DND-41 (cell line): ENCODE data around the gene GLCE.
A peak's percentile ranks its signal among the peaks of the same experiment; 100 is the strongest.

Source experiments
- ATAC-seq: fragments of 200-7000 bp; cut with Tn5 transposase; 3 replicates; pipeline ENCODE4 v1.9.1; 2021; ENCODE audit warnings: low read depth; ENCODE audit not compliant: insufficient read depth
- DNase-seq: peaks from one replicate; pipeline ENCODE4 v3.0.0-alpha.2; 2020
- H2AFZ ChIP-seq: 2 replicates; pipeline ENCODE4 v1.6.0; 2012; ENCODE audit warnings: low read depth, low read length
- H3K27ac ChIP-seq: 2 replicates; pipeline ENCODE4 v1.5.1; 2012; ENCODE audit warnings: low read length, inconsistent platforms
- H3K27me3 ChIP-seq: fragments of 200-600 bp; sonication (generic); 2 replicates; pipeline ENCODE4 v1.6.0; 2012; ENCODE audit warnings: low read length, mild to moderate bottlenecking, inconsistent platforms; ENCODE audit not compliant: insufficient read depth, poor library complexity
- H3K36me3 ChIP-seq: 2 replicates; pipeline ENCODE4 v1.5.1; 2012; ENCODE audit warnings: low read length, inconsistent platforms; ENCODE audit not compliant: insufficient read depth
- H3K4me1 ChIP-seq: 2 replicates; pipeline ENCODE4 v1.5.1; 2012; ENCODE audit warnings: mild to moderate bottlenecking, low read length; ENCODE audit not compliant: insufficient read depth
- H3K4me2 ChIP-seq: 2 replicates; pipeline ENCODE4 v1.6.0; 2012; ENCODE audit warnings: mild to moderate bottlenecking, moderate library complexity, low read length, inconsistent platforms; ENCODE audit not compliant: insufficient read depth
- H3K4me3 ChIP-seq, 2 experiments: fragments of 200-600 bp in 1 of 2; shearing (Covaris generic) in 1 of 2; 2 replicates each; pipeline ENCODE4 v1.5.1; 2012 to 2016; ENCODE audit warnings: inconsistent platforms in 2 of 2, low read length in 2 of 2, mild to moderate bottlenecking in 2 of 2, low read depth in 1 of 2, moderate library complexity in 1 of 2
- H3K79me2 ChIP-seq: 2 replicates; pipeline ENCODE4 v1.6.0; 2012; ENCODE audit warnings: low read length, inconsistent platforms; ENCODE audit not compliant: insufficient read depth
- H3K9ac ChIP-seq: 2 replicates; pipeline ENCODE4 v1.6.0; 2012; ENCODE audit warnings: low read depth, mild to moderate bottlenecking, inconsistent platforms, low read length, moderate library complexity
- H3K9me3 ChIP-seq: 2 replicates; pipeline ENCODE4 v1.5.1; 2012; ENCODE audit warnings: low read length, moderate library complexity, mild to moderate bottlenecking, inconsistent platforms; ENCODE audit not compliant: insufficient read depth, severe bottlenecking
- H4K20me1 ChIP-seq: 2 replicates; pipeline ENCODE4 v1.6.0; 2012; ENCODE audit warnings: low read length; ENCODE audit not compliant: insufficient read depth
- CTCF ChIP-seq: IDR thresholded peaks from 2 replicates; pipeline ENCODE4 v1.5.1; 2012; ENCODE audit warnings: borderline replicate concordance, low read length, moderate library complexity, mild to moderate bottlenecking; ENCODE audit not compliant: poor library complexity, severe bottlenecking; ENCODE audit errors: extremely low read depth
- EZH2 ChIP-seq: IDR thresholded peaks from 3 replicates; pipeline ENCODE4 v1.6.1; 2012; ENCODE audit warnings: borderline replicate concordance, low read depth, mild to moderate bottlenecking, moderate library complexity, low read length, inconsistent platforms; ENCODE audit not compliant: severe bottlenecking

GLCE gene

GRCh38 chr15:69303337-69304181, 143.1 kb downstream of the GLCE start:
- H3K4me3 ChIP-seq, result no peak overlapping the region
- no peaks in the 10 kb centered on the region for H3K79me2 ChIP-seq
- ATAC-seq (no peak), DNase-seq (no peak)
- H3K27me3 ChIP-seq, result no peaks in the 10 kb centered on the region
- H3K9ac ChIP-seq, result no peak overlapping the region
- H3K36me3 ChIP-seq, result no peaks in the 10 kb centered on the region
- no peak for TF ChIP-seq EZH2
- peak; percentile 22 for TF ChIP-seq CTCF
- no peak overlapping the region for H3K4me2 ChIP-seq
- H2AFZ ChIP-seq, result no peak overlapping the region
- H3K9me3 ChIP-seq, result no peaks in the 10 kb centered on the region
- H4K20me1 ChIP-seq, result no peaks in the 10 kb centered on the region
- H3K4me1 ChIP-seq, result no peaks in the 10 kb centered on the region
- no peak overlapping the region for H3K27ac ChIP-seq

DNA sequence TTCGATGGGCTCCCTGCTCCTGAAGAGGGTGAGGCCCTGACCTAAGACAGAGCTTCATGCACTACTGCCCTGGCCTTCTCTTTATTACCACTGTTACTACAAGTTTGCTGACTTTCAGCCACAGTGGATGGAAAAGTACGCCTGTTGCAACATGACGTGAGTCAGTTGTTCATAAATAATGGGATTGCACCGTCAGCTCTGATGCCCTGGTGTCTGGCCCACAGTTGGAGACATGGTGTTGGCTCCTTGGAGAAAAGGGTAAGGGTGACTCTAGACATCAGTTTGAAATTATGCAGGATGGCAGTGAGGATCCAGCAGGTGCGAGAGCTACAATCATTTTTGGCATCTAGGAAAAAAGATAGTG, 143.7 kb downstream of the GLCE start:
- Histone ChIP-seq H3K4me3 (no peak overlapping the region), H3K4me1 (no peaks in the 10 kb centered on the region), H2AFZ (no peak overlapping the region), H3K9ac (no peak overlapping the region), H3K27me3 (no peaks in the 10 kb centered on the region), H3K4me2 (no peak overlapping the region), H3K79me2 (no peaks in the 10 kb centered on the region), H4K20me1 (no peaks in the 10 kb centered on the region), H3K27ac (no peak overlapping the region), H3K36me3 (no peaks in the 10 kb centered on the region), H3K9me3 (no peaks in the 10 kb centered on the region)
- no peak for ATAC-seq
- TF ChIP-seq EZH2 (no peak), CTCF (no peak)
- no peak for DNase-seq

DNA sequence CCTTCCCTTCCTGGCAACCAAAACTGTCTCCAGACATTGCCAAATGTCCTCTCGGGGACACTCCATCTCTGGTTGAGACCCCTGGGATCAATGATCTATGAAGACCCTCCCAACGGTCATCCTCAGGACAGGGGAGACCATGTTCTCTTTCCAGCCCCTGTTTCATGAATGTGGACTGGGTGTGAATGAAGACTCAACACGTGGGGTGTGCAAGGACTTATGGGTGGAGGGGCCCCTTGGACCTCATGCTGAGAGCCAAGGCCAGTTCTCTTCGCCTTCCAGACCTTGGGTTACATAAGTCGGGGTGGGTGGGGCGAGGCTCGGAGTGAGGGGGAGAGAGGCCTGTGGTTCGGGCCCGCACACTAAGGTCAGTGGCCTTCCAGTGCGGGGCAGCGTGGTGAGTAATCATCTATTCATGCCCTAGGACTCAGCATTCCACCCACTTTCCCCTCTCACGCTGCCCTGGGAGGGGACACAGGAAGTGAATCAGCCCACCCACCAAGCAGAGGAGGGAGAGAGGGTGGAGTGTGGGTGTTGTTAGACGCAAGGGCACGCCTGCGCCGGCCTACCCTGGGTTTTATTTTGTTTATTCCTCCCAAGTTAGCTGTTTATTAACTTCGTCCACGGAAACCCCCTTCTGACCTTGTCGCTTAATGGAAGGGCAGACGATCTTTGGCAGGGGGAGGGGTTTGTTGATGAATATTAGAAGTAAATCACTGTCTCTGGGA, 144.9 kb downstream of the GLCE start:
- no peak for DNase-seq
- no peak for TF ChIP-seq CTCF
- no peak for TF ChIP-seq EZH2
- H3K27ac ChIP-seq, result no peak overlapping the region
- no peak overlapping the region for H3K4me2 ChIP-seq
- no peaks in the 10 kb centered on the region for H4K20me1 ChIP-seq
- no peaks in the 10 kb centered on the region for H3K4me1 ChIP-seq
- H2AFZ ChIP-seq, result no peak overlapping the region
- no peak for ATAC-seq
- H3K9ac ChIP-seq, result no peak overlapping the region
- H3K9me3 ChIP-seq, result no peaks in the 10 kb centered on the region
- H3K36me3 ChIP-seq, result no peaks in the 10 kb centered on the region
- H3K4me3 ChIP-seq, result no peak overlapping the region
- H3K79me2 ChIP-seq, result no peaks in the 10 kb centered on the region
- H3K27me3 ChIP-seq, result no peaks in the 10 kb centered on the region
